Smooth muscle cell of trachea (primary cell): ENCODE data around the gene NEAT1. TPM values are rescaled to one million over a fixed set of nuclear protein-coding genes. Genes with fewer than 3 reads are reported as not detected.

Experiments
- total RNA-seq: library from RNA; depleted of rRNA; stranded (reverse); fragments of >200 nt; gene quantifications from 2 replicates; pipeline ENCODE4 v1.2.1, GENCODE V29; 2014

The NEAT1 gene
- 322 and 406 TPM in 2 replicates for total RNA-seq

GRCh38 chr11:65422633-65423515 lies at the start of gene NEAT1:
Gene NEAT1 (plus strand): TSS chr11:65422798.

GRCh38 chr11:65382033-65382803 lies 40.4 kb upstream of the NEAT1 start, which contains the start of gene SLC25A45:
Gene SLC25A45 (minus strand): TSS chr11:65382646. CDS start chr11:65381951, 695 bp downstream.

GRCh38 chr11:65386307-65387140 lies 36.1 kb upstream of the NEAT1 start, which contains the start of gene FRMD8:
Gene FRMD8 (plus strand): TSS chr11:65386637. CDS start chr11:65387037, 400 bp downstream.

Other genes with a start within 250 kb of the NEAT1 start
- gene CAPN1, start 240.9 kb upstream of the NEAT1 start, total RNA-seq: 175 and 262 TPM in 2 replicates
- 2.3 and 9.6 TPM in 2 replicates for gene POLA2, start 160.8 kb upstream of the NEAT1 start, total RNA-seq
- 33.2 and 47.8 TPM in 2 replicates for gene CDC42EP2, start 107.9 kb upstream of the NEAT1 start, total RNA-seq
- 49.3 and 51.1 TPM in 2 replicates for gene DPF2, start 88.9 kb upstream of the NEAT1 start, total RNA-seq
- gene TIGD3, start 68.0 kb upstream of the NEAT1 start, total RNA-seq: under 0.01 TPM in 1 of 2 replicates, not detected in the other
- gene SLC25A45, start 40.2 kb upstream of the NEAT1 start, total RNA-seq: 2.0 and 3.1 TPM in 2 replicates
- gene FRMD8, start 36.2 kb upstream of the NEAT1 start, total RNA-seq: 34.2 and 51.8 TPM in 2 replicates
- gene MALAT1, start 76.2 kb downstream of the NEAT1 start, total RNA-seq: 13,561 and 20,792 TPM in 2 replicates
- 77.2 and 139 TPM in 2 replicates for gene SCYL1, start 102.3 kb downstream of the NEAT1 start, total RNA-seq
- 38.7 and 93.8 TPM in 2 replicates for gene LTBP3, start 135.6 kb downstream of the NEAT1 start, total RNA-seq
- 36.7 and 55.1 TPM in 2 replicates for gene ZNRD2, start 147.7 kb downstream of the NEAT1 start, total RNA-seq
- 11.8 and 30.3 TPM in 2 replicates for gene FAM89B, start 149.7 kb downstream of the NEAT1 start, total RNA-seq
- 60.4 and 79.7 TPM in 2 replicates for gene EHBP1L1, start 153.3 kb downstream of the NEAT1 start, total RNA-seq
- gene KCNK7, start 173.0 kb downstream of the NEAT1 start, total RNA-seq: 0.29 and 0.50 TPM in 2 replicates
- gene MAP3K11, start 191.4 kb downstream of the NEAT1 start, total RNA-seq: 25.8 and 26.3 TPM in 2 replicates
- 22.7 and 30.8 TPM in 2 replicates for gene PCNX3, start 193.0 kb downstream of the NEAT1 start, total RNA-seq
- gene SIPA1, start 215.3 kb downstream of the NEAT1 start, total RNA-seq: 25.1 and 25.2 TPM in 2 replicates
- gene RELA, start 240.1 kb downstream of the NEAT1 start, total RNA-seq: 9.3 and 23.8 TPM in 2 replicates